RWPE1 (cell line): ENCODE data around the gene IQGAP2.
"Not testable (repeated sequence)": the region's sequence is repeated elsewhere in the genome, so short reads cannot be mapped to it uniquely, and the experiment has no call there.

ENCODE experiments used
- CTCF ChIA-PET: fragments of 350-600 bp; sonication (Branson Sonifier 250); formaldehyde crosslinking; extraction: SDS; loops from one replicate; lab custom pipeline; 2021; lab: Yijun Ruan, JAX
- POLR2A ChIA-PET: fragments of 400-600 bp; formaldehyde crosslinking; extraction: SDS; loops from one replicate; lab custom pipeline; 2020; ENCODE audit warnings: antibody characterized with exemption; ENCODE audit not compliant: low non-redundant PET; lab: Yijun Ruan, JAX
- DNase-seq: peaks from one replicate; pipeline ENCODE4 v3.0.0; 2012; ENCODE audit warnings: low spot score
- H3K27ac ChIP-seq: fragments of 450-650 bp; 2 replicates; pipeline ENCODE4 v1.5.1; 2017
- CTCF ChIP-seq: fragments of 450-650 bp; conservative IDR thresholded peaks from 2 replicates; pipeline ENCODE4 v1.5.1; 2017; ENCODE audit warnings: low read depth, mild to moderate bottlenecking

The IQGAP2 gene

GRCh38 chr5:76547242-76547890 lies 144.3 kb downstream of the IQGAP2 start:
- DNase-seq: no peak
- ChIA-PET CTCF (interaction anchor here (0.6 to 1.1 kb wide), 2 partner anchors 29 to 209 kb away, joined by 3 read pairs; no protein-coding TSS in a partner anchor), POLR2A (no interaction called here)
- H3K27ac ChIP-seq: no peak overlapping the region
- TF ChIP-seq CTCF: no peak

GRCh38 chr5:76547891-76548524 lies 144.9 kb downstream of the IQGAP2 start:
- TF ChIP-seq CTCF: no peak
- no peak for DNase-seq
- POLR2A ChIA-PET: no interaction called here
- H3K27ac ChIP-seq: no peak overlapping the region
- CTCF ChIA-PET: interaction anchor here (1.1 kb wide), 1 partner anchor 210 kb away, joined by 3 read pairs; no protein-coding TSS in a partner anchor

GRCh38 chr5:76548525-76549229 lies 145.6 kb downstream of the IQGAP2 start:
- DNase-seq: no peak
- ChIA-PET POLR2A (no interaction called here), CTCF (no interaction called here)
- TF ChIP-seq CTCF: no peak
- no peak overlapping the region for H3K27ac ChIP-seq

- H3K27ac ChIP-seq, CTCF ChIA-PET, DNase-seq, POLR2A ChIA-PET: not testable (repeated sequence)
Observed at GRCh38 chr5:76550881-76551280, 147.8 kb downstream of the IQGAP2 start.

- no peak for TF ChIP-seq CTCF
- CTCF ChIA-PET: interaction anchor here (0.6 kb wide), 1 partner anchor 265 kb away, joined by 3 read pairs; no protein-coding TSS in a partner anchor
- DNase-seq: no peak
- no peak overlapping the region for H3K27ac ChIP-seq
- POLR2A ChIA-PET: no interaction called here
Observed at GRCh38 chr5:76552546-76552945, 149.5 kb downstream of the IQGAP2 start.

- no peak for DNase-seq
- no peak overlapping the region for H3K27ac ChIP-seq
- POLR2A ChIA-PET: no interaction called here
- CTCF ChIA-PET: no interaction called here
- TF ChIP-seq CTCF: no peak
Observed at GRCh38 chr5:76553251-76553650, 150.2 kb downstream of the IQGAP2 start.

- DNase-seq: no peak
- no peak for TF ChIP-seq CTCF
- H3K27ac ChIP-seq: no peak overlapping the region
- CTCF ChIA-PET: no interaction called here
- POLR2A ChIA-PET: no interaction called here
Observed at GRCh38 chr5:76555114-76555513, 152.0 kb downstream of the IQGAP2 start.
